Muscle of back (tissue), 13 donors: ENCODE data around the gene GNG13. TPM values are rescaled to one million over a fixed set of nuclear protein-coding genes. Genes with fewer than 3 reads are reported as not detected.
"Not testable (repeated sequence)": the region's sequence is repeated elsewhere in the genome, so short reads cannot be mapped to it uniquely, and the experiment has no call there.

ENCODE experiments used
- DNase-seq, 3 donors: peaks; one replicate each; pipeline versions ENCODE4 v3.0.0 to v3.0.0-alpha.2; 2013
- long read RNA-seq, 9 donors: transcript quantifications; one replicate each; lab custom pipeline, GENCODE V29; 2026
- polyA plus RNA-seq, 10 donors: library from polyadenylated mRNA; unstranded; fragments of 120-200 nt; gene quantifications; one replicate each; pipeline ENCODE4 v1.2.1, GENCODE V29; 2013; ENCODE audit not compliant: insufficient read length in 10 of 10

The GNG13 gene
- under 1 TPM in 1 of 10 donors, not detected in 9; 0.16 TPM for polyA plus RNA-seq
- long read RNA-seq, donor 1: 0 reads
- long read RNA-seq, donor 2: 0 reads
- long read RNA-seq, donor 3: 0 reads
- long read RNA-seq, donor 4: 0 reads
- long read RNA-seq, donor 5: 0 reads
- long read RNA-seq, donor 6: 0 reads
- long read RNA-seq, donor 7, partial matches to known transcripts: 5 of 5 reads
- long read RNA-seq, donor 7, other reads (novel, unspliced or antisense): 0 of 5 reads
- long read RNA-seq, donor 8: 0 reads
- long read RNA-seq, donor 9: 0 reads

- no peak for DNase-seq
Measured at GRCh38 chr16:799948-800833, at the start of gene GNG13. Gene GNG13 (minus strand): TSS chr16:800734. CDS start chr16:799077, 1,657 bp downstream.

- DNase-seq: no peak
Measured at GRCh38 chr16:848510-849253, 48.1 kb upstream of the GNG13 start.

GRCh38 chr16:847681-848445, 47.3 kb upstream of the GNG13 start:
- no peak for DNase-seq

- DNase-seq: no peak
Measured at GRCh38 chr16:847151-847550, 46.6 kb upstream of the GNG13 start.

GRCh38 chr16:845351-845745, 44.8 kb upstream of the GNG13 start:
- DNase-seq: no peak

- DNase-seq: no peak
Measured at GRCh38 chr16:844638-845350, 44.3 kb upstream of the GNG13 start.

GRCh38 chr16:843771-844170, 43.2 kb upstream of the GNG13 start:
- no peak for DNase-seq

GRCh38 chr16:842711-843560, 42.4 kb upstream of the GNG13 start:
- DNase-seq: no peak

GRCh38 chr16:842061-842476, 41.5 kb upstream of the GNG13 start:
- peak in 2 of 3 donors; percentile 41 to 79 for DNase-seq

- no peak for DNase-seq
Measured at GRCh38 chr16:841455-842060, 41.0 kb upstream of the GNG13 start.

GRCh38 chr16:840561-841454, 40.3 kb upstream of the GNG13 start:
- DNase-seq: no peak

GRCh38 chr16:839643-840408, 39.3 kb upstream of the GNG13 start:
- DNase-seq: peak in 2 of 3 donors; percentile 26 to 41

GRCh38 chr16:838741-839140, 38.2 kb upstream of the GNG13 start:
- DNase-seq: no peak

- not testable (repeated sequence) for DNase-seq
Measured at GRCh38 chr16:836822-837221, 36.3 kb upstream of the GNG13 start.

GRCh38 chr16:836221-836620, 35.7 kb upstream of the GNG13 start:
- no peak for DNase-seq

- DNase-seq: no peak
Measured at GRCh38 chr16:835373-835772, 34.8 kb upstream of the GNG13 start.

GRCh38 chr16:833411-833810, 32.9 kb upstream of the GNG13 start:
- no peak for DNase-seq
